GM12801 (cell line): Measurements from ENCODE around the gene MN1.

Experiments used
- TF ChIP-seq, protein P1 (sequence below): IDR thresholded peaks from one replicate; pipeline ENCODE4 v1.5.1; 2011; ENCODE audit warnings: control low read depth; ENCODE audit not compliant: insufficient read length; ENCODE audit errors: extremely low read depth

The MN1 gene

DNA sequence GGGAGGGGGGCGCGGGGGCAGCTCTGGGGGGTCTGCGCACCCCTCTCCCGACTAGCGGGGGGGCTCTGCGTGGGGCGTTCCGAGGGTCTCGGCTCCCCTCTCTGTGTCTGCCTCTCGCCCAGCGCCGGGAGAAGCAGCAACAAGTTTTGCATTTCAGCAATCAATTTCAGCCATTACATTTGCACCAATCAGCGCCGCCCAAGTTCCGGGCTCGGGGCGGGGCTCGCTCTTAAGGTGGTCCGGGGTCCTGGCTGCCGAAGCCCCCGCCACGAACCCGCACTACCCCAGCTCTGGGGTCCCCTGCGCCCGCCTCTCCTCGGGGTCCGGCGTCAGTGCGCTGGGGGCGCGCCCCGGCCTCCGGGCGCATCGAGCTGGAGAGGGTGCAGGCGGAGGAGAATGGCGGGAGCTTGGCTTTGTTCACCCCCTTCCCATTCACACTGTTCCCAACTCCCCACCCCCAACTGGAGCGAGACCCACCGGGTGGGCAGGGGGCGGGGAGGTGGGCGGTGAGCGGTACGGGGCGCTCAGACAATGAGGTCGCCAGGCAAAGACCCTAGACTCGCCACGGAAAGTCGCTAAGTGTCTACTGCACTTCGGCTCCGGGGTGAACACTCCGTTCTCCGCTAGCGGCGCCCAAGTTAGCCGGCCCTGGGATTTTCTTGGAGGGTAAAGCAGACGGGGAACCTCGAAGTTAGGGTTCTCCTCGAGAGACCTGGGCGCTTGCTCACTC is at the start of gene MN1:
MN1 (minus strand) TSS at position 141 of the 730 bp plus-strand sequence. CDS start 1,213 bp downstream, outside the sequence.
- TF ChIP-seq, protein P1, sequence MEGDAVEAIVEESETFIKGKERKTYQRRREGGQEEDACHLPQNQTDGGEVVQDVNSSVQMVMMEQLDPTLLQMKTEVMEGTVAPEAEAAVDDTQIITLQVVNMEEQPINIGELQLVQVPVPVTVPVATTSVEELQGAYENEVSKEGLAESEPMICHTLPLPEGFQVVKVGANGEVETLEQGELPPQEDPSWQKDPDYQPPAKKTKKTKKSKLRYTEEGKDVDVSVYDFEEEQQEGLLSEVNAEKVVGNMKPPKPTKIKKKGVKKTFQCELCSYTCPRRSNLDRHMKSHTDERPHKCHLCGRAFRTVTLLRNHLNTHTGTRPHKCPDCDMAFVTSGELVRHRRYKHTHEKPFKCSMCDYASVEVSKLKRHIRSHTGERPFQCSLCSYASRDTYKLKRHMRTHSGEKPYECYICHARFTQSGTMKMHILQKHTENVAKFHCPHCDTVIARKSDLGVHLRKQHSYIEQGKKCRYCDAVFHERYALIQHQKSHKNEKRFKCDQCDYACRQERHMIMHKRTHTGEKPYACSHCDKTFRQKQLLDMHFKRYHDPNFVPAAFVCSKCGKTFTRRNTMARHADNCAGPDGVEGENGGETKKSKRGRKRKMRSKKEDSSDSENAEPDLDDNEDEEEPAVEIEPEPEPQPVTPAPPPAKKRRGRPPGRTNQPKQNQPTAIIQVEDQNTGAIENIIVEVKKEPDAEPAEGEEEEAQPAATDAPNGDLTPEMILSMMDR = no peak

DNA sequence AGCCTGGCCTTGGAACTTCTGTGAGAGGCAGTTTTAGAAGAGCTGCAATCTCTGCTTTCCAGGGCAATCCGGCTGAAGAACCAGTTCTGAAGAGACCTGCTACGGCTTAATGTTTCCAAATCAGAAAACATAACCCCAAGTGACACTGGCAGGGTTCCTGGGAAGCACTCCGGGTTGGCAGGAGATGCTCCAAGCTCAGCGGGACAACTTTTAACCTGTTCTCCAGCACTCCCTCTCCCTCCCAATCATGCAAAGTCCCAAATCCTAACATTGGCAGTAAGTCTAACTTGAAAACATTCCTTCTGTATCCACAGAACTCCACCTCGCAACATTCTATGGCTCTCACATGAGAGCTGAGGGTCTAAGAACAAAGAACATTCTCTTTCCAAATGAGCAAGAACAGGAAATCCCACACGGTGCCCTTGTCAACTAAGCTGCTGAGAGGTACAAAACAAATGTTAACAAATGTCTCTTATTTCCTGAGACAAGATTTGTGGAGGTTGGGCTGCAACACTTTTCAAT is 48.5 kb upstream of the MN1 start:
- TF ChIP-seq, protein P1 = no peak

DNA sequence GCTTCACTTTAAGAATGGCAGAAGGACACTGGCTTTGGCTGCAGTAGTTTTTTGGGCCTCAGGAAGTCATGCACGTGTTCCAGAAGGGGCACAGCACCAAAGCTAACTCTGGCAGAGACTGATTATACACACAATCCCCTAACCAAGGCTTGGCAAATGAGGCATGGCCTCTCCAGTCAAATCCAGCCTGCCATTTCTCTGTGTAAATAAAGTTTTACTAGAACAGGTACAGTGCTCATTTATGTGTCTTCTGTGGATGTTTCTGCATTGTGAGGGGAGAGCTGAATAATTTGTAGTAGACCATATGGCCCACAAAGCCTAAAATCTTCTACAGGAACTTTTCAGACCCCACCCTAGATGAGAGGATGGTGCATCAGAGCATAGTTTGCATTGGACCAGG is 46.4 kb upstream of the MN1 start:
- TF ChIP-seq, protein P1 = no peak

DNA sequence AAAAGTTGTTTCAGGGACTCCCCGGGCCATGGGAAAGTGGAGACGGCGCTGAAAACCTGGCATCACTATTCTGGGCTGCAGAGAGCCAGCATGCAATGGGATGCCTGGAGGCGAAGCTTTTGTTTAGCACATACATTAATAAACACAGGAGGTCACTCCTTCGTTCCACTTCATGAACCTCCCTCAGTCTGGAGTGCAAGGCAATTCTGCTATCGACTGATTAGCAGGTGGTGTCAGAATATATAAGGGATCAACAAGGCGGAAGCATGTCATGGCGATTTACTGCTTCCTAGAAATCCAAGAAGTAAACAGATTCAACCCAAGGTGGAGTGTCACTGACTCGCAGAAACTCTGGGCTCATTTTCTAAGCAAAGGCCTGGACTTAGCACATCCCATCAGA is 45.4 kb upstream of the MN1 start:
- TF ChIP-seq, protein P1 = no peak

DNA sequence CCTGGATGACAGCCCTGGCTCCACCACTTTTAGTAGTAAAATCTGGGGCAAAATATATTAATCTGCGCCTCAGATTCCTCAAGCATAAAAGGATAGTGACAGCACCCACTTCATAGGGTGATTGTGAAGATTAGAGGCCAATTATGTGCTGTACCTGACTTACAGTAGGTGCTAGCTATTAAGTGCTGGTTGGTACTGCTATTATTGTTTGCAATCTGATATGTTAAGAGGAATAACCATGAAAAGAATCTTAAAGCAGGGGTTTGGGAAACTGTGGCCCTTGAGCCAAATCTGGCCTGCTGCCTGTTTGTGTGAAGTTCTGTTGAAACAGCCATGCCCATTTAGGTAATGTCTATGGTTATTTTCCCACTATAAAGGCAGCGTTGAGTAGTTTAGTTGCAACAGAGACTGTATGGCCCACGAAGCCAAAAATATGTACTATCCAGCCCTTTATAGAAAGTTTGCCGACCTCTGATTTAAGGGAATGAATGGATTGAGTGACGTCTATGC is 44.7 kb upstream of the MN1 start:
- TF ChIP-seq, protein P1 = no peak

DNA sequence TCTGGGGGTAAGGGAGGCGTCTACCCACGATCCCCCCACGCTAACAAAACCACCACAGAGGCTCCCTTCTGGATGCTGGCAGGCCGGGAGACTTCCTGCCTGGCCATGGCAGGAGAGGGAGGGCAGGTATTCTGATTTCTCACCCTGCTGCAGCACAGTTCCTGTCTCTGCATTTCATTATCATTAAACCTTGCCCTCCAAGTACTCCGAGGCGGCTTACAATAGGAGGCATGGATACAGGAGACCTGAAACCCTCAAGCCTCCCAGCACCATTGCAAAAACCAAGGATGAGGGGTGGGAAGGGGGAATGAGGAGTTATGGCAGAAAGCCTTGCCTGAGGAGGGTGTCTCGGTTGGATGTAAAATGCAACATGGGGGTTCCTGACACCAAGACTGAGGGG is 44.1 kb upstream of the MN1 start:
- TF ChIP-seq, protein P1 = no peak

DNA sequence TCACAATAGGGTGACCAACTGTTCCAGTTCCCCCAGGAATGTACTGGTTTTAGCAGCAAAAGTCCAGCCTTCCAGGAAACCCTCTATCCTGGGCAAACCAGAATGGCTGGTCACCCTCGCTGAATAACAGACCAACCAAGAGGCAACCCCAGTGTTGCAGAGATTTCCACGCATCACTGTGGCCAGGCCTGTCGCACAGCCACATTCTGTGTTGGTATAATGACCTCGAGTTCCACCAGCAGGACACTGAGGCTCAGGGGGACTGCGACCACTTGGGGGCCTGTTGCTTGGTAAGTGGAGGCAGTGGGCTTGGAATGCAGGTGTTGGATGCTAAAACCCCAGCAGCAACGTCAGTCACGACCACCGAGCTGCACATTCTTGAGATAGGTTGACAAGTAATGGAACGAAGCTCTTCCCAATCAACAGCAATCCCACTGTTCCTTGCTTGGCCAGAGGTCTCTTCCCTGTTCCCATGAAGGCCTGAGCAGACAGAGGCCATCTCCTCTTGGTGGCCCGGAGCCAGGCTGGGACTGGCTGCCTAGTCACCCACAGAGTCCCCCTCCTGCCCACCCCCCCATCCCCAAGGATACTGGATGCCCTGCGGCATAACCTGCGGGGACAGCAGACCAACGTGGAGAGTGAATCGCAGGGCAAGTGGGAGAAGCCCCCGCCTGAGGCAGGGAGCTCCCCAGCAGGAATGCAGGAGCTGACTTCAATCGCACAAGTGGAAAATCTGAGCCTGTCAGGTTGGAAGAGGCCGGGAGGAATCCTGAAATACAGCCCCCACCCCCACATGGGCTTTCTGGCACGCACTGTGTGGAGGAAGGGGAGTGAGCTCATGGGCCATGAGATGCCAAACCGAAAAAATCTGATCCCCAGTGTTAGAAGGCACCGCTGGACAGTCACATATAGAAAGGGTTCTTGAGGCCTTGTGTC is 43.4 kb upstream of the MN1 start:
- TF ChIP-seq, protein P1 = no peak
